GM12891 (cell line): ENCODE measurements around the gene MKLN1.
"Not testable (repeated sequence)": the region's sequence is repeated elsewhere in the genome, so short reads cannot be mapped to it uniquely, and the experiment has no call there.

Experiments
- DNase-seq: peaks from one replicate; pipeline ENCODE4 v3.0.0; 2011; ENCODE audit warnings: low spot score; ENCODE audit not compliant: insufficient read length
- FAIRE-seq: peaks from 2 replicates; lab custom pipeline; 2011; peaks lifted over from hg19 to GRCh38; lab: Jason Lieb, UNC
- PAX5 ChIP-seq: IDR thresholded peaks from 2 replicates; pipeline ENCODE4 v1.6.1; 2011; ENCODE audit warnings: low read length, moderate library complexity, mild to moderate bottlenecking; ENCODE audit not compliant: insufficient read depth, severe bottlenecking
- POLR2A ChIP-seq: IDR thresholded peaks from 2 replicates; pipeline ENCODE4 v1.6.1; 2011; ENCODE audit warnings: low read depth, low read length, control low read depth
- POLR2AphosphoS5 ChIP-seq: IDR thresholded peaks from 2 replicates; pipeline ENCODE4 v1.6.1; 2011; ENCODE audit warnings: low read depth, low read length, control low read depth
- POU2F2 ChIP-seq: IDR thresholded peaks from 2 replicates; pipeline ENCODE4 v1.6.1; 2011; ENCODE audit warnings: low read depth, mild to moderate bottlenecking, control low read depth, low read length, moderate library complexity
- SPI1 ChIP-seq: IDR thresholded peaks from 2 replicates; pipeline ENCODE4 v1.6.1; 2011; ENCODE audit warnings: low read depth, low read length, control low read depth
- TAF1 ChIP-seq: IDR thresholded peaks from 2 replicates; pipeline ENCODE4 v1.6.1; 2011; ENCODE audit warnings: low read depth, low read length, control low read depth

The MKLN1 gene

DNA sequence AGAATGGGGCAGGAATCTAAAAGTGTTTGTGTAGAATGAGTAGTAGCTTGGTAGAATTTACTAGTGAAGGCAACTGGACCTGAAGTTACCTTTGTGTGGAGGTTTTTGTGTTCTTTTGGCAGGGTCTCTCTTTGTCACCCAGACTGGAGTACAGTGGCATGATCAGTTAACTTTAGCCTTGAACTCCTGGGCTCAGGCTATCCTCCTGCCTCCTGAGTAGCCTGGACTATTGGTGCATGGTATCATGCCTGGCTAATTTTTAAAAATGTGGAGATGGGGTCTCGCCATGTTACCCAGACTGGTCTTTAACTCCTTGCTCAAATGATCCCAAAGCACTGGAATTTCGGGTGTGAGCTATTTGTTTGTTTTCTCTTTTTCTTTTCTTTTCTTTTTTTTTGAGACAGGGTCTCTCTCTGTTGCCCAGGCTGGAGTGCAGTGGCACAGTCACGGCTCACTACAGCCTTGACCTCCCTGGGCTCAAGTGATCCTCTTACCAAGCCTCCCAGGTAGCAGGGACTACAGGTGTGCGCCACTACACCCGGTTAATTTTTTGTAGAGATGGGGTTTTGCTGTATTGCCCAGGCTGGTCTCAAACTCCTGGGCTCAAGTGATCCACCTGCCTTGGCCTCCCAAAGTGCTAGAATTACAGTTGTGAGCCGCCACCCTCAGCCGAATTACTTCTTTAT is 76.7 kb downstream of the MKLN1 start:
- DNase-seq = no peak
- no peak for TF ChIP-seq POLR2AphosphoS5
- no peak for TF ChIP-seq TAF1
- TF ChIP-seq SPI1 = no peak
- TF ChIP-seq PAX5 = no peak
- no peak for TF ChIP-seq POU2F2
- FAIRE-seq = no peak

GRCh38 chr7:131409129-131409766 is 81.6 kb downstream of the MKLN1 start:
- DNase-seq = no peak
- TF ChIP-seq POU2F2 (no peak), PAX5 (no peak), TAF1 (no peak), SPI1 (no peak)
- no peak for FAIRE-seq

GRCh38 chr7:131412031-131412430 is 84.4 kb downstream of the MKLN1 start:
- DNase-seq (no peak), FAIRE-seq (no peak)
- TF ChIP-seq POU2F2 (no peak), POLR2AphosphoS5 (no peak), PAX5 (no peak), TAF1 (no peak), SPI1 (no peak), POLR2A (no peak)

DNA sequence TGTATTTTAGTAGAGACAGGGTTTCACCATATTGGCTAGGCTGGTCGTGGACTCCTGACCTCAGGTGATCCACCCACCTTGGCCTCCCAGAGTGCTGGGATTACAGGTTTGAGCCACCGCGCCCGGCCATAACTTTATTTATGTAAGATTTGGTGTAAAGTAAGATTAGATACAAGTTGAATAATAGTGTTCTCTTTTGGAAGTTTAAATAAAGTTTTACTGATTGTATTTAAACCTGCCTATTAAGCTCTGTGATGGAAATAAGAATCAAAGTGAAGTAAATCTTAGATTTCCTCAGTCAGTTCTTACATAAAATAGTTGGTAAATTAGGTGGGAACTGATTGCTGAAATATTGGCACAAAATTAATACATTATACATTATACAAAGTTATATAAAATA is 86.0 kb downstream of the MKLN1 start:
- TF ChIP-seq SPI1 = no peak
- no peak for TF ChIP-seq POLR2AphosphoS5
- TF ChIP-seq PAX5 = no peak
- TF ChIP-seq POLR2A = no peak
- no peak for FAIRE-seq
- no peak for DNase-seq

GRCh38 chr7:131424219-131424822 is 96.6 kb downstream of the MKLN1 start:
- FAIRE-seq (peak; percentile 40), DNase-seq (no peak)
- no peak for TF ChIP-seq PAX5
- no peak for TF ChIP-seq POU2F2
- TF ChIP-seq SPI1 = no peak
- TF ChIP-seq POLR2A = no peak
- no peak for TF ChIP-seq POLR2AphosphoS5
- no peak for TF ChIP-seq TAF1

- no peak for FAIRE-seq
- TF ChIP-seq SPI1 = no peak
- TF ChIP-seq PAX5 = no peak
- no peak for TF ChIP-seq TAF1
- TF ChIP-seq POLR2AphosphoS5 = no peak
- TF ChIP-seq POLR2A = no peak
- TF ChIP-seq POU2F2 = no peak
These were observed 98.3 kb downstream of the MKLN1 start for GRCh38 chr7:131425992-131426391.

GRCh38 chr7:131430826-131431225 is 103.2 kb downstream of the MKLN1 start:
- not testable (repeated sequence) for FAIRE-seq, DNase-seq

More at GRCh38 chr7:131425992-131426391, 98.3 kb downstream of the MKLN1 start:
- no peak for DNase-seq

DNA sequence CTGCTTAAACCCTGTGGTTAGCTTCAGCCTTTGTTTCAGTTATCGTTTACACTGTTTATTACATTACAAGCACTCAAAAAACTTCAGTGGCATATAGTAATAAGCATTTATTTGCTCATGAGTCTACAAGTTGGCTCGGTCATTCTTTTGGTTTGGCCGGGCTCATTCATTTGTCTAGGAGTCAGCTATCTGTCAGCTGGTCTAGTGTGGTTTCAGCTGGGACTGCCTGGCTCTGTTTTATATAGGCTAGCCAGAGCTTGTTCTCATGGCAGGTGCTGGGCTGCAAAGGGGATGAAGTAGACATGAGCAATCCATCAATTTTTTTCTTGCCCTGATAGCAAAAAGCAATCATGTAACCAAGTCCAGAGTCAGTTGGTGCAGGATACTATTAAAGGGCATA is 103.6 kb downstream of the MKLN1 start:
- FAIRE-seq (no peak), DNase-seq (no peak)
- TF ChIP-seq POLR2A = no peak
- no peak for TF ChIP-seq TAF1
- TF ChIP-seq SPI1 = no peak
- no peak for TF ChIP-seq POLR2AphosphoS5
- no peak for TF ChIP-seq PAX5
- no peak for TF ChIP-seq POU2F2

GRCh38 chr7:131431756-131432155 is 104.1 kb downstream of the MKLN1 start:
- DNase-seq = no peak
- FAIRE-seq = no peak
- TF ChIP-seq POLR2AphosphoS5 (no peak), TAF1 (no peak), SPI1 (no peak), PAX5 (no peak), POLR2A (no peak), POU2F2 (no peak)

DNA sequence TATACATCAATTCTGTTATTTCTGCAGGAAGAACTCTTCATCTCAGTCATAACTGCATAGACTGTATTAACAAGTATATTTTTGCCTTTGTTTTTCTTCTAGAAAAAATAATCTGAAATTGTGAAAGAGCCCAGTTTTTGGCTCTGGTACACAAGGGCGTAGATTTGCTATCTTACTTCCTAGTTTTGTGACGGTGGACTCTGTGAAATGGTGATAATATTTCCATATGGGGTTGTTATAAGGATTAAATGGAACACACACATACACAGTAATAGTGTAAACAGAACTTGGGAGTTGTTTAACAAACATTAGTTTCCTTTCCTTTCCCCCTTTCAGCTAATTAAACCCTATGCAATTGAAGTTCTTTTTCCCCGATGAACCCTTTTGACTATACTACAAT is 108.7 kb downstream of the MKLN1 start:
- no peak for DNase-seq
- no peak for TF ChIP-seq TAF1
- no peak for TF ChIP-seq POLR2A
- TF ChIP-seq PAX5 = no peak
- no peak for TF ChIP-seq POU2F2
- no peak for TF ChIP-seq POLR2AphosphoS5
- TF ChIP-seq SPI1 = no peak
- FAIRE-seq = no peak
